H9 (cell line): Measurements from ENCODE around the gene N4BP2. TPM values are rescaled to one million over a fixed set of nuclear protein-coding genes. Genes with fewer than 3 reads are reported as not detected.

Source experiments
- DNase-seq: peaks from one replicate; pipeline ENCODE4 v3.0.0-alpha.2; 2017
- H2AFZ ChIP-seq: one replicate; pipeline ENCODE4 v1.6.1; 2013; ENCODE audit warnings: mild to moderate bottlenecking, low read length, control low read depth, moderate library complexity
- H2AK5ac ChIP-seq: 2 replicates; pipeline ENCODE4 v1.6.1; 2013; ENCODE audit warnings: low read length, control low read depth, mixed read lengths; ENCODE audit not compliant: insufficient read length
- H2BK120ac ChIP-seq: one replicate; pipeline ENCODE4 v1.6.1; 2013; ENCODE audit warnings: low read depth, mild to moderate bottlenecking, low read length, control low read depth, inconsistent platforms; ENCODE audit not compliant: poor library complexity, severe bottlenecking
- H2BK12ac ChIP-seq: 2 replicates; pipeline ENCODE4 v1.6.1; 2013; ENCODE audit warnings: low read length, control low read depth, mixed read lengths, low read depth; ENCODE audit not compliant: insufficient read length
- H2BK15ac ChIP-seq: 2 replicates; pipeline ENCODE4 v1.6.1; 2013; ENCODE audit warnings: low read depth, low read length, control low read depth
- H2BK20ac ChIP-seq: one replicate; pipeline ENCODE4 v1.6.1; 2013; ENCODE audit warnings: low read depth, mild to moderate bottlenecking, low read length, control low read depth, inconsistent platforms; ENCODE audit not compliant: poor library complexity, severe bottlenecking
- H2BK5ac ChIP-seq: 2 replicates; pipeline ENCODE4 v1.6.1; 2013; ENCODE audit warnings: low read length, control low read depth, mixed read lengths; ENCODE audit not compliant: insufficient read length
- H3K14ac ChIP-seq: 2 replicates; pipeline ENCODE4 v1.6.1; 2013; ENCODE audit warnings: low read length, control low read depth; ENCODE audit not compliant: insufficient read depth
- H3K18ac ChIP-seq: 2 replicates; pipeline ENCODE4 v1.6.1; 2013; ENCODE audit warnings: low read depth, mild to moderate bottlenecking, mixed read lengths, low read length, control low read depth; ENCODE audit not compliant: insufficient read length
- H3K23ac ChIP-seq: 2 replicates; pipeline ENCODE4 v1.6.1; 2013; ENCODE audit warnings: low read length, control low read depth, mixed read lengths, low read depth; ENCODE audit not compliant: insufficient read length
- H3K23me2 ChIP-seq: 2 replicates; pipeline ENCODE4 v1.6.1; 2013; ENCODE audit warnings: low read depth, mild to moderate bottlenecking, mixed read lengths, low read length, control low read depth; ENCODE audit not compliant: insufficient read length, poor library complexity, severe bottlenecking
- H3K27ac ChIP-seq: 2 replicates; pipeline ENCODE4 v1.5.1; 2013; ENCODE audit warnings: low read length, control low read depth, mixed read lengths, low read depth; ENCODE audit not compliant: insufficient read length
- H3K27me3 ChIP-seq: 2 replicates; pipeline ENCODE4 v1.6.1; 2013; ENCODE audit warnings: low read length, control low read depth, inconsistent platforms; ENCODE audit not compliant: insufficient read depth
- H3K4ac ChIP-seq: 2 replicates; pipeline ENCODE4 v1.6.1; 2013; ENCODE audit warnings: low read depth, mild to moderate bottlenecking, control low read depth, inconsistent platforms, low read length, moderate library complexity
- H3K4me1 ChIP-seq: 2 replicates; pipeline ENCODE4 v1.6.1; 2013; ENCODE audit warnings: low read length, control low read depth, inconsistent platforms; ENCODE audit not compliant: insufficient read depth
- H3K4me2 ChIP-seq: 2 replicates; pipeline ENCODE4 v1.6.1; 2013; ENCODE audit warnings: low read length, control low read depth, mixed read lengths; ENCODE audit not compliant: insufficient read length, insufficient read depth
- H3K56ac ChIP-seq: 2 replicates; pipeline ENCODE4 v1.6.1; 2013; ENCODE audit warnings: low read depth, mild to moderate bottlenecking, mixed read lengths, low read length, control low read depth; ENCODE audit not compliant: insufficient read length
- H3K79me1 ChIP-seq: 2 replicates; pipeline ENCODE4 v1.6.1; 2013; ENCODE audit warnings: low read depth, mild to moderate bottlenecking, moderate library complexity, low read length, control low read depth, inconsistent platforms; ENCODE audit not compliant: insufficient read depth, poor library complexity, severe bottlenecking
- H3K79me2 ChIP-seq: 2 replicates; pipeline ENCODE4 v1.6.1; 2013; ENCODE audit warnings: low read length, control low read depth, inconsistent platforms; ENCODE audit not compliant: insufficient read depth
- H3K9ac ChIP-seq: 2 replicates; pipeline ENCODE4 v1.6.1; 2013; ENCODE audit warnings: low read length, control low read depth, mixed read lengths; ENCODE audit not compliant: insufficient read length; ENCODE audit errors: extremely low read depth
- H3K9me3 ChIP-seq: one replicate; pipeline ENCODE4 v1.6.1; 2013; ENCODE audit warnings: low read depth, low read length, inconsistent platforms; ENCODE audit not compliant: control insufficient read depth
- H3T11ph ChIP-seq: one replicate; pipeline ENCODE4 v1.6.1; 2013; ENCODE audit warnings: mild to moderate bottlenecking, low read length, control low read depth, inconsistent platforms
- H4K20me1 ChIP-seq: one replicate; pipeline ENCODE4 v1.6.1; 2013; ENCODE audit not compliant: control insufficient read depth, insufficient read length, insufficient read depth
- H4K5ac ChIP-seq: 2 replicates; pipeline ENCODE4 v1.6.1; 2013; ENCODE audit warnings: low read depth, mild to moderate bottlenecking, mixed read lengths, low read length, control low read depth; ENCODE audit not compliant: insufficient read length
- H4K8ac ChIP-seq: replicated peaks from 2 replicates; pipeline ENCODE4 v1.6.1; 2013; ENCODE audit warnings: low read length, control low read depth, mixed read lengths, low read depth; ENCODE audit not compliant: insufficient read length
- H4K91ac ChIP-seq: 2 replicates; pipeline ENCODE4 v1.6.1; 2013; ENCODE audit warnings: low read depth, mild to moderate bottlenecking, moderate library complexity, mixed read lengths, low read length, control low read depth; ENCODE audit not compliant: insufficient read length
- H3K27ac Mint-ChIP-seq, 3 experiments: 2 replicates in 2 of 3; 3 replicates in 1 of 3; pipeline ENCODE4 v1.8.0; 2020 to 2021; ENCODE audit warnings: mixed read lengths in 3 of 3, mild to moderate bottlenecking in 1 of 3, moderate library complexity in 1 of 3
- H3K27me3 Mint-ChIP-seq: 2 replicates; pipeline ENCODE4 v1.8.0; 2021; ENCODE audit warnings: low read depth, mild to moderate bottlenecking, moderate library complexity, mixed read lengths
- H3K36me3 Mint-ChIP-seq, 3 experiments: 2 replicates in 2 of 3; 3 replicates in 1 of 3; pipeline ENCODE4 v1.8.0; 2020 to 2021; ENCODE audit warnings: low read depth in 3 of 3, mixed read lengths in 3 of 3; ENCODE audit not compliant: insufficient read depth in 1 of 3
- H3K4me1 Mint-ChIP-seq, 2 experiments: 2 replicates each; pipeline ENCODE4 v1.8.0; 2020; ENCODE audit warnings: mixed read lengths in 2 of 2
- H3K4me3 Mint-ChIP-seq, 2 experiments: 2 replicates in 1 of 2; 3 replicates in 1 of 2; pipeline ENCODE4 v1.8.0; 2020 to 2021; ENCODE audit warnings: mild to moderate bottlenecking in 2 of 2, mixed read lengths in 2 of 2, moderate library complexity in 1 of 2
- H3K9me3 Mint-ChIP-seq, 2 experiments: 2 replicates in 1 of 2; 3 replicates in 1 of 2; pipeline ENCODE4 v1.8.0; 2020; ENCODE audit warnings: mild to moderate bottlenecking in 2 of 2, mixed read lengths in 2 of 2, moderate library complexity in 1 of 2
- CTCF ChIP-seq: fragments of 200-600 bp; sonication (generic); conservative IDR thresholded peaks from 3 replicates; pipeline ENCODE4 v1.8.0; 2021; ENCODE audit warnings: antibody characterized with exemption, mild to moderate bottlenecking
- WGBS: extraction: QIAGEN DNeasy Blood & Tissue Kit; methylation state at CpG from one replicate; pipeline ENCODE4 v1.1.7; 2013; ENCODE audit warnings: missing lambda C conversion rate, low lambda C conversion rate, mixed read lengths; ENCODE audit not compliant: insufficient read length; ENCODE audit errors: extremely low coverage; 5-methylcytosine and 5-hydroxymethylcytosine counted together
- total RNA-seq: library from RNA; stranded (reverse); gene quantifications from 2 replicates; pipeline ENCODE4 v1.2.1, GENCODE V29; 2021

Gene N4BP2
- total RNA-seq, 1 experiment from 2014 or later: 35.0 TPM

DNA sequence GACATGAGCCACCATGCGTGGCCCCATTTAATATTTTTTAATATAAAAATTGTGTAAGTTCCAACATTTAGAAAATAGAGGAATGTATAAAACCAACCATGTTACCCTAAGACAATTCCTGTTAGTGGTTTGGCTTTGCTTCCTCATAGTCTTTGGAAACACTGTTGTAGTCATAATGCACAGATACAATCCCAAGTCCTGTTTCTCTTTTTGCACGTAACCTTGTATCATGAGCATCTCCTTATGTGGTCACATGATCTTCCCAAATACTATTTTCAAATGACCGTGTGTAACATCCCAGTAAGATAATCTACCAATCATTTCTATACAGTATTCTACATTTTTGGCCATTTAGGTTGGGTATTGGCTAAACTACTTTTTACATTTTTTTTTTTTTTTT lies 126.3 kb downstream of the N4BP2 start:
- no peak overlapping the region for H3K4me3 Mint-ChIP-seq
- no CpG with 5 or more reads among the region's 3 CpGs for WGBS
- no peak overlapping the region for H3K27ac Mint-ChIP-seq
- H3T11ph ChIP-seq: no peak overlapping the region
- no peak overlapping the region for H3K14ac ChIP-seq
- no peak overlapping the region for H3K4ac ChIP-seq
- no peak overlapping the region for H2AFZ ChIP-seq
- H3K79me1 ChIP-seq: no peaks in the 10 kb centered on the region
- TF ChIP-seq CTCF: no peak
- no peak overlapping the region for H3K9ac ChIP-seq
- no peak overlapping the region for H3K23ac ChIP-seq
- H3K4me1 Mint-ChIP-seq: peaks cover 16 to 18% of the 10 kb centered on the region in 2 experiments
- H3K56ac ChIP-seq: no peak overlapping the region
- no peaks in the 10 kb centered on the region for H4K20me1 ChIP-seq
- no peaks in the 10 kb centered on the region for H3K9me3 Mint-ChIP-seq
- no peaks in the 10 kb centered on the region for H3K27me3 ChIP-seq
- DNase-seq: no peak
- H4K5ac ChIP-seq: no peak overlapping the region
- no peak overlapping the region for H2AK5ac ChIP-seq
- no peak overlapping the region for H2BK120ac ChIP-seq
- H2BK20ac ChIP-seq: no peak overlapping the region
- no peaks in the 10 kb centered on the region for H3K36me3 Mint-ChIP-seq
- no peak overlapping the region for H3K4me2 ChIP-seq
- H3K27me3 Mint-ChIP-seq: no peaks in the 10 kb centered on the region
- H4K8ac ChIP-seq: no peak overlapping the region
- H3K79me2 ChIP-seq: no peaks in the 10 kb centered on the region
- no peak overlapping the region for H3K18ac ChIP-seq
- no peak overlapping the region for H2BK5ac ChIP-seq
- no peak overlapping the region for H4K91ac ChIP-seq
- no peak overlapping the region for H2BK15ac ChIP-seq
- H3K27ac ChIP-seq: no peak overlapping the region
- no peaks in the 10 kb centered on the region for H3K23me2 ChIP-seq
- H3K9me3 ChIP-seq: no peaks in the 10 kb centered on the region
- H2BK12ac ChIP-seq: no peak overlapping the region
- H3K4me1 ChIP-seq: peaks cover 2% of the 10 kb centered on the region; the same call in 1 of the 2 replicates
